ENCODE results near the gene VRK1. TPM values are rescaled to one million over a fixed set of nuclear protein-coding genes. Genes with fewer than 3 reads are reported as not detected.
"Not testable (repeated sequence)": the region's sequence is repeated elsewhere in the genome, so short reads cannot be mapped to it uniquely, and the experiment has no call there.

Gene VRK1
- total RNA-seq, result 9.0 TPM
- long read RNA-seq, transcript VRK1-201 (13 exons, 1,745 nt), result major isoform, 17 of 29 reads
- long read RNA-seq, partial matches to known transcripts, result 6 of 29 reads
- long read RNA-seq, other reads (novel, unspliced or antisense), result 6 of 29 reads

DNA sequence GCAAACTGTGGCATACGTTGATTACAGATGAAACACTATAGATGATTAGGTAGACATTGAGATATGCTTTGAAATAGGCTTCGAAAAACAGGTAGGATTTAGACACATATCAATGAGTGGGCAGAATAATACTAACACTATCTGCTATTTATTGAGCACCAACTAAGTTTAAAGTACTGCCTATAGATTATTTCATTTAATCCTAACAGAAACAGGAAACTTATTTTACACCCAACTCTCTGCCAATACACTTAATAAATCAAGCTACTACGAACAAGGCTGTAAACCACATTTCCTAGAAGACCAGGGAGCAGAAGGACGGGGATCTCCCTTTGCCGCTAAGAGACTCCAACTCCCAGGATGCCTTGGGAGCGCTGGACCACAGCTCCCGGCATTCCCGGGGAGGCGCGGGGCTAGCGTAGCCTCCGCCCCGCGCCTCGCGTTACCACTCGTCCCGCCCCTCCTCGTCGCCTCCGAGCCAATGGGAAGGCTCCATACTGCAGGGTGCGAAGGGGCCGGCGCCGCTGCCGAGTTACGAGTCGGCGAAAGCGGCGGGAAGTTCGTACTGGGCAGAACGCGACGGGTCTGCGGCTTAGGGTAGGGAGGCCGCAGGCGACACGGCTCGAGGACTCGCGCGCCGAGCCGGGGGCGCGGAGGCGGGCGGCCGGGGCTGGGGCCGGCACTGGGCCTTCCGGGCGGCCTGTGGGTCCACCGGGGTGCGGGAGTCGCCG, at the start of gene VRK1:
VRK1 (plus strand) TSS at position 532 of the 731 bp plus-strand sequence. CDS start 36,090 bp downstream, outside the sequence.
- DNase-seq (ENCODE audit: low spot score), result peak; percentile 97

GRCh38 chr14:96747608-96748007, 49.6 kb upstream of the VRK1 start:
- DNase-seq (ENCODE audit: low spot score), result no peak

GRCh38 chr14:96748362-96748761, 48.8 kb upstream of the VRK1 start:
- DNase-seq (ENCODE audit: low spot score), result no peak

- no peak for DNase-seq (ENCODE audit: low spot score)
Observed at GRCh38 chr14:96751505-96751904, 45.7 kb upstream of the VRK1 start.

- no peak for DNase-seq (ENCODE audit: low spot score)
Observed at GRCh38 chr14:96752125-96752524, 45.1 kb upstream of the VRK1 start.

- no peak for DNase-seq (ENCODE audit: low spot score)
Observed at GRCh38 chr14:96752594-96752993, 44.6 kb upstream of the VRK1 start.

GRCh38 chr14:96754162-96754844, 42.9 kb upstream of the VRK1 start:
- DNase-seq (ENCODE audit: low spot score), result no peak

GRCh38 chr14:96754845-96755184, 42.4 kb upstream of the VRK1 start:
- no peak for DNase-seq (ENCODE audit: low spot score)

- DNase-seq (ENCODE audit: low spot score), result no peak
Observed at GRCh38 chr14:96756745-96757144, 40.4 kb upstream of the VRK1 start.

DNA sequence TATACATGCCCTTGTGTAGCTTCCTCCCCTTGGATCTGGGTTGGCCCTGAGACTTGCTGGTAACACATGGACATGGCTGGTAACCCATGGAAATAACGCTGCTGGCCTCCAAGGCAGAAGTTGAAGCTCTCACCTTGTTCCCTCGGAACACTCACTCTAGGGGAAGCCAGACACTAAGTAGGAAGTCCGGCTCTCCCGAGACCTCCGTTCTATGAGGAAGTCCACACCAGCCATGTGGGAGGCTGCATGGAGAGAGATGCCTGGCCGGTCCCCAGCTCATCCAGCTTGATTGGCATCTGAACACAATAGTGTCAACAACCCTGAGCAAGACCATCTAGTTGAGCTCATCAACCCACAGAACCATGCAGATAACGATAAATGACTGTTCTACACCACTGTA, 39.7 kb upstream of the VRK1 start:
- DNase-seq (ENCODE audit: low spot score), result no peak

DNA sequence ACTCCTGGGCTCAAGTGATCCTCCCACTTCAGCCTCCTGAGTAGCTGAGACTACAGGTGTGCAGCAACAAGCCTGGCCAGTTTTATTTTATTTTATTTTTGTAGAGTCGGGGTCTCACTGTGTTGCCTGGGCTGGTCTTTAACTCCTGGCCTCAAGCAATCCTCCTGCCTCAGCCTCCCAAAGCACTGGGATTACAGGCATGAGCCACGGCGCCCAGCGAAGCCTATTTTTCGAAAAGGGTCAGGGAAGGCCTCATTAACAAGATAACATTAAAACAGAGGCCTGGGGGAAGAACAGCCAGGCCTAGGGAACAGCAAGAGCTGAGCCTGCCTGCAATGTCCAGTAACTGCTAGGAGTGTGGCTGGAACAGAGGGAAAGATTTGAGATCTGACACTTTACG, 36.1 kb upstream of the VRK1 start:
- DNase-seq (ENCODE audit: low spot score), result no peak

DNA sequence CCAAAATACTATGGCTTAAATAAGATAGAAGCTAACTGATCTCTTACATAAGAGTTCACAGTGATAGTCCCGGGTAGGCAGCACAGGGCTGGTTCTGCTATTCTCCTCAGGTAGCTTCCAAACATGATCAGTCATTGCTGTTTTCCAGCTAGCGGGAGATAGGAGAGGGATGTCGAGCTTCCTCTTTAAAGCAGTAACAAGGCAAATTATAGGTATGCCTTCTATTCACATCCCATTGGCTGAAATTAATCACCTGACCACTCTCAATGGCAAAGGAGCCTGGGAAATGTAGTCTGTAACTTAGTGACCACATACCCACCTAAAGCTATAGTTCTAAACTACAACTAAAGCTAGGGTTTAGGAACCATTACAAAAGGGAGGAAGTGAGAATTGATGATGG, 34.5 kb upstream of the VRK1 start:
- no peak for DNase-seq (ENCODE audit: low spot score)

DNA sequence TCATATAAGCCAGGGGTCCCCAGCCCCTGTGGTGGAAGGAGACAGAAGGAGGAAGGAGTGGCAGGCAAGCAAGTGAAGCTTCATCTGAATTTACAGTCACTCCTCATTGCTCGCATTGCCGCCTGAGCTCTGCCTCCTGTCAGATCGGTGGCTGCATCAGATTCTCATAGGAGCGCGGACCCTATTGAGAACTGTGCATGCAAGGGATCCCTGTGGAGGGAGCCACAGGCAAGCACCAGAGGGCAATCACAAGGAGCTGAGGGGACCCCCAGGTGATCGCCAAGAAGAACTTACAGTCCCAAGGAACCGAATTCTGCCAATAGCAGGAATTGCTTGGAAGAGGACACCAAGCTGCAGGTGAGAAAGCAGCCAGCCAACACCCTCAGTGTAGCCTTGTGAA, 33.2 kb upstream of the VRK1 start:
- no peak for DNase-seq (ENCODE audit: low spot score)

DNA sequence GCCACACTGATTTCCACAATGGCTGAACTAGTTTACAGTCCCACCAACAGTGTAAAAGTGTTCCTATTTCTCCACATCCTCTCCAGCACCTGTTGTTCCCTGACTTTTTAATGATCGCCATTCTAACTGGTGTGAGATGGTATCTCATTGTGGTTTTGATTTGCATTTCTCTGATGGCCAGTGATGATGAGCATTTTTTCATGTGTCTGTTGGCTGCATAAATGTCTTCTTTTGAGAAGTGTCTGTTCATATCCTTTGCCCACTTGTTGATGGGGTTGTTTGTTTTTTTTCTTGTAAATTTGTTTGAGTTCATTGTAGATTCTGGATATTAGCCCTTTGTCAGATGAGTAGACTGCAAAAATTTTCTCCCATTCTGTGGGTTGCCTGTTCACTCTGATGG, 32.0 kb upstream of the VRK1 start:
- not testable (repeated sequence) for DNase-seq (ENCODE audit: low spot score)

DNA sequence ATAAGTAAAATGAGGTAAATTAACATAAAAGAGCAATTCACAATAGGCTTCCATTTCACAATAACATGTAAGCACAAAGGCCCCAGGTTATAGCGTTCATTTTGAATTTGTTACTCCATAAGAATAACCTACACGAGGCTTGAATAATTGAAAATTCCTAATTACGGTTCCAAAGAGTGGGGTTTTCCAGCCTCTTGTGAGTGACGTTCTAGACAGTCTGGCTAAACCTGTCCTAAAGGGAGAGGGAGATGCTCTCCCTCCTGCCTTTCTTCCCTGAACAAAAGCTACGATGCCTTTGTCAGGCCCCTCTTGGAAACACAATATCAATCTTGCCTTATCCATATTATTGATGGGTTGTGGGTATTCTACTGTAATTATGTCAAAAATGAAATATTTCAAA, 24.3 kb upstream of the VRK1 start:
- DNase-seq (ENCODE audit: low spot score), result no peak

DNA sequence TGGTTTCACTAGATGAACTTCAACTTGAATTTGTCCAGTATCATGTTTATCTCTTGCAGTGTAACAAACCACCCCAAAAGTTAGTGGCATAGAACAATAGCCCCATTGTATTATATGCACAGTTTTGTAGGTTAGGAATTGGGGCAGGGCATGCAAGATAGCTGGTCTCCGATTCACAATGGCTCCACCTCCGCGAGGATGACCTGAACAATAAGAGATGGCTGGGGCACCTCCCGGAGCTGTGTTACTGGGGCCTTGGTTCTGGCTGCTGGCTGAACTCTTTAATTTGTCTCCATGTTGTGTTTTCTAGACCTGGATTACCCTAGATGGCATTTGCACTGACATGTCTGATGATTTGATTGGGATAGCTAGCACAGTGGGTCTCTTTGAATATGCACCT, 20.4 kb upstream of the VRK1 start:
- no peak for DNase-seq (ENCODE audit: low spot score)

GRCh38 chr14:96780500-96780899, 16.7 kb upstream of the VRK1 start:
- no peak for DNase-seq (ENCODE audit: low spot score)

DNA sequence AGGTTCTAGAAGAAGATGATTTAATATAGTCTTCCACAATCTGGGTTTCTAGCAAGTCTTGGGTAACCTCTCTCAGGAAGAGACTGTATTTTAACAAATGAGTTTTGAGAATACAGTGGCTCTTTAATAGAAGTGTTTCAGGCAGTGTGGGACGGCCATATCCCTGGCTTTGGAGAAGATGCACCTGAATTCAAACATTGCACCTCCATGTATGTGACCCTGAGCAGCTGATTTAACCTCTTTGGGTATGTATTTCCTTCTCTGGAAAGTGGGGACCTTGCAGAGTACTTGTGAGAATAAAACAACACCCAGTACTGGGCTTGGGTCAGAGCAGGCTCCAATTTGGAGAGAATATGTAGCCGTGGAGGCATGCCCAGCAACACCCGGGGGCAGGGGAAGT, 15.8 kb upstream of the VRK1 start:
- DNase-seq (ENCODE audit: low spot score), result no peak

DNA sequence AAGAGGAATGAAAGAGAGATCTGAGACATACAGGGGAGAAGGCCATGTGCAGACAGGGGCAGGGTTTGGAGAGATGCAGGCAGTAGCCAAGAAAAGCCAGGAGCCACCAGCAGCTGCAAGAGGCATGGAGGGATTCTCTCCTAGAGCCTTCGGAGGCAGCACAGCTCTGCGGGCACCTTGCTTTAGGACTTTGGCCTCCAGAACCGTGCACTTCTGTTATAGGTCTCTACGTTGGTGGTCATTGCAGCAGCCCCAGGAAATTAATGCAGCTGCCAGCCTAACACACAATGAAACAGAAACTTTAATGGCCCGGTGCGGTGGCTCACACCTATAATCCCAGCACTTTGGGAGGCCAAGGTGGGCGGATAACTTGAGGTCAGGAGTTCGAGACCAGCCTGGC, 14.7 kb upstream of the VRK1 start:
- no peak for DNase-seq (ENCODE audit: low spot score)

DNA sequence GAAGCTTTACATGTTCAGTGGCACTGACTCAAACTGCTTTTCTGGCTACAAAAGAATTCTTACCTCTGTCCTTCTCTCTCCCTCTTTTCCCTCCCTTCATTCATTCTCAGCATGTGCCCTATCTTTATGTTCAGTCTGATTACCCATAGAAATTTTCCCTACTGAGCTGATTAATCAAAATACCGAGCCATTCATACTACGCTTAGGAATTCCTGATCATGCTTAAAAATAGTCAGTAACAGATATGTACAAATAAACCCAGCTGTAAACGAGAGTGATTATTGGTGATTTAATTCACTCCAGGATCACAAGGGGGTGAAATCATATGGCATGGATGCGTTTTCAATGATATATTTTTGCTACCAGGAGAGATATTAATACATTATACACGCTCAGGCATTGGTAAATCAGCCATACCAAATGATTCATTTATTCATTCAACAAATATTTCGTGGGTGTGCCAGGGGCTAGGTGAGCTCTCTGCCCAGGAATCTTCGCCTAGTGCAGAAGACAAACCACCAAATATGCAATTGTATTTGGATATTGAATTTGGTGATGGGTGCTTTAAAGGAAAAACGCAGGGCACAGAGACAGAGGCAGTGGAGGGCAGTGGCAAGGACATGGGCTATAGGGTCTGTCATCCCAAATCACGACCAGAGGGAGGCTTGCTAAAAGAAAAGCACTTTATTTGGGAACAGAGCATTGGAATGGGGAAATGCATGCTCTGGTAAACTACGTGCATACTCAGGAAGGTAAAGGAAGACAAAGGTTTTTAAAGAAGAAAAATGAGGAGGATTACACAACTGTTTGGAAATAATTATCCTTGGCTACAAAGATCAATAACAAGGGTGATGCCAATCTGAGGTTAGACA, 13.9 kb upstream of the VRK1 start:
- DNase-seq (ENCODE audit: low spot score), result no peak

GRCh38 chr14:96783915-96784224, 13.3 kb upstream of the VRK1 start:
- no peak for DNase-seq (ENCODE audit: low spot score)

- DNase-seq (ENCODE audit: low spot score), result no peak
Observed at GRCh38 chr14:96790186-96790585, 7.0 kb upstream of the VRK1 start.

All from mesenteric fat pad (tissue), 1 donor.